Brain microvascular endothelial cell (primary cell): ENCODE data around the gene AARS1.
"Not testable (repeated sequence)": the region's sequence is repeated elsewhere in the genome, so short reads cannot be mapped to it uniquely, and the experiment has no call there.

ENCODE experiments used
- DNase-seq: peaks from one replicate; pipeline ENCODE4 v3.0.0-alpha.2; 2020
- H3K27ac ChIP-seq: fragments of 250-450 bp; sonication (Bioruptor Pico); 2 replicates; pipeline ENCODE4 v1.5.1; 2020; ENCODE audit warnings: mild to moderate bottlenecking, moderate library complexity
- H3K27me3 ChIP-seq: fragments of 250-450 bp; sonication (Bioruptor Pico); replicated peaks from 2 replicates; pipeline ENCODE4 v1.5.1; 2020; ENCODE audit warnings: mild to moderate bottlenecking
- H3K36me3 ChIP-seq: fragments of 250-450 bp; sonication (Bioruptor Pico); replicated peaks from 2 replicates; pipeline ENCODE4 v1.5.1; 2020; ENCODE audit warnings: mild to moderate bottlenecking
- H3K4me3 ChIP-seq: 2 replicates; pipeline ENCODE4 v1.5.1; 2011; ENCODE audit warnings: low read depth, mild to moderate bottlenecking, control low read depth, low read length, moderate library complexity
- in situ Hi-C: cut with HindIII; loops from 2 replicates; pipeline ENCODE4 v1.10.0; 2017; ENCODE audit warnings: low sequenced_read_pairs, low pct_ligation_motif_present
- TF ChIP-seq, protein P1 (sequence below): IDR thresholded peaks from 2 replicates; pipeline ENCODE4 v1.5.1; 2011; ENCODE audit warnings: low read depth, mild to moderate bottlenecking, moderate library complexity, low read length, control low read depth, inconsistent platforms; ENCODE audit errors: missing control alignments

AARS1 gene

DNA sequence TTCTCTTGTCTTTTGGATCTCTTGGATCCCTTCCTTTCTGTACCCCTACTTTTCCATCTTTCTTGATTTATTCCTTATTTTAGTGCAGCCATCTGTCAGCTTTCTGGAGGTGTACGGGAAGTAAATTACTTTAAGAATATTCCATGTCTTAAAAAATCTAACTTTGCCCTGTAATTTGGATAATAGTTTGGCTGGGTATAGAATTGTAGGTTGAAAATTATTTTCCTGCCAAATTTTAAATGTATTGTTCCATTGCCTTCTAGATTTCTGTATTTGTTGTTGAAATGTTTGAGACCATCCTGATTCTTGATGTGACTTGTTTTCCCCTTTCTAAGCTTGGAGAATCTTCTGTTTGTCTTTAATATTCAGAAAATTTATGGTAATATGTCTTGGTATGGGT, 11.8 kb upstream of the AARS1 start:
- Histone ChIP-seq H3K36me3 (no peaks in the 10 kb centered on the region), H3K4me3 (no peak overlapping the region), H3K27me3 (no peaks in the 10 kb centered on the region), H3K27ac (no peak overlapping the region)
- no peak for DNase-seq
- TF ChIP-seq, protein P1, sequence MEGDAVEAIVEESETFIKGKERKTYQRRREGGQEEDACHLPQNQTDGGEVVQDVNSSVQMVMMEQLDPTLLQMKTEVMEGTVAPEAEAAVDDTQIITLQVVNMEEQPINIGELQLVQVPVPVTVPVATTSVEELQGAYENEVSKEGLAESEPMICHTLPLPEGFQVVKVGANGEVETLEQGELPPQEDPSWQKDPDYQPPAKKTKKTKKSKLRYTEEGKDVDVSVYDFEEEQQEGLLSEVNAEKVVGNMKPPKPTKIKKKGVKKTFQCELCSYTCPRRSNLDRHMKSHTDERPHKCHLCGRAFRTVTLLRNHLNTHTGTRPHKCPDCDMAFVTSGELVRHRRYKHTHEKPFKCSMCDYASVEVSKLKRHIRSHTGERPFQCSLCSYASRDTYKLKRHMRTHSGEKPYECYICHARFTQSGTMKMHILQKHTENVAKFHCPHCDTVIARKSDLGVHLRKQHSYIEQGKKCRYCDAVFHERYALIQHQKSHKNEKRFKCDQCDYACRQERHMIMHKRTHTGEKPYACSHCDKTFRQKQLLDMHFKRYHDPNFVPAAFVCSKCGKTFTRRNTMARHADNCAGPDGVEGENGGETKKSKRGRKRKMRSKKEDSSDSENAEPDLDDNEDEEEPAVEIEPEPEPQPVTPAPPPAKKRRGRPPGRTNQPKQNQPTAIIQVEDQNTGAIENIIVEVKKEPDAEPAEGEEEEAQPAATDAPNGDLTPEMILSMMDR, result no peak
- in situ Hi-C loops, result no loop called here

DNA sequence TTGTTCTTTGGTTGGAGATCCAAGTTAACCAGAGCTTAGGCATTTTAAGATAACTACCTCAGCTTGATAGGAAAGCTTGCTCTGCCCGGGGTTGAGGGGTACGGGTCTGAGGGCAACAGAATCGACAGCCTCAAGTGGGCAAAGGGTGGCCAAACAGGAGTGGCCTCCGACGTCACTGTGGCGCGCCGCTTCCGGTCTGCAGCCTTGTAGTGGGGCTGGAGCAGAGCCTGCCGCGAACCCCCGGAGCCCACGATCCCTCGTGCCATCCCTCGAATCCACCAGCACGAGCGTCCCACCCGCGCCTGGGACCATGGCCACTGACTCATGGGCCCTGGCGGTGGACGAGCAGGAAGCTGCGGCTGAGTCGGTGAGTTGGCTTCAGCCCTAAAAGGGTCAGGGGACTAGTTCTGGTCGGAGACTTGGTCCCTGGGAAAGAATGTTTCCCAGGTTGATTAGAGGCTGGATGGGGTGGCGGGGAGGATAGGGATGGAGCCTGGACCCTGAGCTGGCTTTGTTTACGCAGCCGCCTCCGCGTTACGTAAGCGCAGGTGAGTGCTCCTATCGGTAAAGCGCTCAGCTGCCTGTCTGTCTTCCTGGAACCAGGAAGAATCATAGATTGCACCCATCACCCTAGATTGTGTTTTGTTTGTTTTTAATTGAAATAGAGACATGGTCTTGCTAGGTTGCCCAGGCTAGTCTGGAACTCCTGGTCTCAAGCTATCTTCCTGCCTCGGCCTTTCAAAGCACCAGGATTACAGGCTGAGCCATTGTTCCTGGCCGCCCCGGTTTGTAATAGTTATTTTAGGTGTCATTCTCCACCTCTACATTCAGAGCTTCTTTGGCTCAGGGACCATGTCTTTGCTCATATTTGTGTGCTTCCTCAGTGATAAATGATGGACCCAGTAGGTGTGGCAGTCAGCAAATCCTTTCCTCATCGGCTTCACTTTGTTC, 10.0 kb upstream of the AARS1 start, which contains the start of gene DDX19B:
Gene DDX19B (plus strand): TSS at position 199 of the 951 bp plus-strand sequence. CDS start 112 bp downstream, at position 311.
- DNase-seq, result peak; percentile 36
- Histone ChIP-seq H3K36me3 (no peaks in the 10 kb centered on the region), H3K4me3 (peak within 1 kb of the TSS; percentile 92), H3K27me3 (no peaks in the 10 kb centered on the region), H3K27ac (peak within 1 kb of the TSS; percentile 68)
- TF ChIP-seq, protein P1, result no peak
- in situ Hi-C loops, result no loop called here

DNA sequence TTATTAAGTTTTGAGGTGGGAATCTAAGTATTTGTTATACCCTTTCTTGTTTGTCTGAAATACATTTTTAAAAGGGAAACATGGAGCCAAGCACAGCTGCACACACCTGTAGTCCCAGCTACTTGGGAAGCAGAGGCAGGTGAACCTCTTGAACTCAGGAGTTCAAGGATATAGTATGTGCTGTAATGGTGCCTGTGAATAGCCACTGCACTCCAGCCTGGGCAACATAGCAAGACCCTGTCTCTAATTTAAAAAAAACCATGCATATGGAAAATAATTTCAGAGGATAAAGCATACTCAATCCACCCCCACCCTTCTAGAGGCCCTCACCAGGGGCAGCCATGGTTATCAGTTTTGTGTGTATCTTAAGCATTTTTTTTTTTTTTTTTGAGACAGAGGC, 6.3 kb upstream of the AARS1 start:
- Histone ChIP-seq H3K27ac (no peak overlapping the region), H3K36me3 (no peaks in the 10 kb centered on the region), H3K27me3 (no peaks in the 10 kb centered on the region), H3K4me3 (no peak overlapping the region)
- DNase-seq, result no peak
- TF ChIP-seq, protein P1, result no peak
- in situ Hi-C loops, result no loop called here

DNA sequence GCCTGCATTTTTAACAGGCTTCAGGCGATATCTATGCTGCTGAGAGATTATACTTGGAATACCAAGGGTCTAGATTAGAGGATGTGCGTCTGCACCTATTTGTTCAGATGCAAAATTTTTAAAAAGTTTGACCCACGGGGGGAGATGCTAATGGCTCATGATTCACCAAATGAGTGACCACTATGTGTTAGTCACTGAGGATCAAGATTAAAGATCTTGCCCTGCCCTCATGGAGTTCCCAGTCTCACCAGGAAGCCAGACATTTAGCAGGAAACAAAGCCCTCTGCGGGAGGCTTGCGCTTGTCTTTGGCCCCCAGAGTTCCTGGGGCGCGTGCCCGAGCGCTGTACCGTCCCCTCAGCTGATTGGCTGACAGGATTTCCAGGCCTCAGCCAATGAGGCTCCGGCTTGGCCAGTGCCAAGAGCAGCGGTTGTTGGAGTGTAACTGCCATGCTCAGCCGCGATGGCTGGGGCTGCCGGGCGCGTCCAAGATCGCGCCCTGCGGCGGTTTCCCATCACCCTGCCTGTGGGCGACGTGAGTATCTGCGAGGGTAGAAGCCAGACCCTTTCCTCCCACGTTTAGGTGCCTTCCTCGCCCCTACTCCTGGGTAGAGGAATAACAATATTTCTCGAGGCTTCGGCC, 5.2 kb upstream of the AARS1 start:
- TF ChIP-seq, protein P1, result no peak
- no peak for DNase-seq
- in situ Hi-C loops, result no loop called here
- Histone ChIP-seq H3K27ac (no peak overlapping the region), H3K27me3 (no peaks in the 10 kb centered on the region), H3K4me3 (no peak overlapping the region), H3K36me3 (no peaks in the 10 kb centered on the region)

DNA sequence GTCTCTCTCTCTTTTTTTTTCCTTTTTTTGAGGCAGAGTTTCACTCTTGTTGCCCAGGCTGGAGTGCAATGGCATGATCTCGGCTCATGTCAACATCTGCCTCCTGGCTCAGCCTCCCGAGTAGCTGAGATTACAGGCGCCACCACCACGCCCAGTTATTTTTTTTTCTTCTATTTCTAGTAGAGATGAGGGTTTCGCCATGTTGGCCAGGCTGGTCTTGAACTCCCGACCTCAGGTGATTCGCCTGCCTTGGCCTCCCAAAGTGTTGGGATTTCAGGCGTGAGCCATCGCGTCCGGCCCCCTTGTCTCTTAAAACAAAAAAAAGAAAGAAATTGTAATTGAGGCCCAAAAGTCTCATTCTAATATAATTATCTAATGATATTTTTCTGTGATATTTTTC, 2.8 kb upstream of the AARS1 start:
- H3K27ac ChIP-seq, H3K27me3 ChIP-seq, H3K4me3 ChIP-seq, DNase-seq, H3K36me3 ChIP-seq, in situ Hi-C loops: not testable (repeated sequence)

DNA sequence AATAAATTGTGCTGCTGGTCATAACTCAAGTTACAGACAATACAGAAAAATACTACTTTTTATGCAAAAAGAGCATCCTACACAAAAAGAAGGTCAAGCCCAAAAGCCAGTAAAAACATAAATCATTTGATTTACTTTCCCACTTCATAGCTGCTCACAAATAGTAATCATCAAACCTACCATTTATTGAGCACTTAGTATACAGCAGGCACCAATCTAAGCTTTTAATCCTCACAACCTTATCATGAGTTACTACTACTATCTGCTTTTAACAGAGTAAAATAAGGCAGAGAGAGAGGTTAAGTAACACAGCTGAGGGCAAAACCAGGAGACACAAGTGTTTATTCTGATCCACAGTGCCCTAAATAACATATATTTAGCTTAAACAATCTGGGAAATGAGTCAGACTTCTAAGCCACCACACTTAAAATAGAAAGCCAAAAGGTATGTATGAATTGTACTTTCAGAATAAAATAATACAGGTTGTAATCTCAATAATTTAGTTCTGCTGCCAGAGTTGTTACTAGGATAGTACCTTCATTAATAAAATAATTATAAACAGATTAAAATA, 1.7 kb upstream of the AARS1 start:
- Histone ChIP-seq H3K27ac (peak overlapping the region; percentile 1), H3K36me3 (no peaks in the 10 kb centered on the region), H3K4me3 (no peak overlapping the region), H3K27me3 (no peaks in the 10 kb centered on the region)
- in situ Hi-C loops, result no loop called here
- TF ChIP-seq, protein P1, result no peak
- no peak for DNase-seq

- H3K27ac ChIP-seq, in situ Hi-C loops, DNase-seq, H3K27me3 ChIP-seq, H3K4me3 ChIP-seq: not testable (repeated sequence)
- peaks cover 15% of the 10 kb centered on the region for H3K36me3 ChIP-seq
Measured at GRCh38 chr16:70287304-70287971, 1.9 kb downstream of the AARS1 start.
